ENCODE results near the gene ICE1.

- no peak for TF ChIP-seq POLR2AphosphoS5 (IDR thresholded peaks at IDR 0.05)
- TF ChIP-seq CTCF (IDR thresholded peaks at IDR 0.05): no peak
- no peak for TF ChIP-seq POLR2A (IDR thresholded peaks at IDR 0.05)
- TF ChIP-seq EP300 (IDR thresholded peaks at IDR 0.05; ENCODE audit: low read depth): no peak
Measured at GRCh38 chr5:5386329-5386728, 36.1 kb upstream of the ICE1 start.

Data from transverse colon (tissue), 4 donors.